D721Med (cell line): ENCODE results near the gene NEUROG2.

Source experiments
- DNase-seq: peaks from one replicate; pipeline ENCODE4 v3.0.0; 2011; ENCODE audit warnings: low spot score; ENCODE audit not compliant: insufficient read length
- FAIRE-seq: peaks from 2 replicates; lab custom pipeline; 2011; peaks lifted over from hg19 to GRCh38; lab: Jason Lieb, UNC
- TF ChIP-seq, protein P1 (sequence below): IDR thresholded peaks from 2 replicates; pipeline ENCODE4 v1.5.1; 2012; ENCODE audit warnings: mild to moderate bottlenecking, control low read depth; ENCODE audit not compliant: insufficient read depth; ENCODE audit errors: missing control alignments

The NEUROG2 gene

DNA sequence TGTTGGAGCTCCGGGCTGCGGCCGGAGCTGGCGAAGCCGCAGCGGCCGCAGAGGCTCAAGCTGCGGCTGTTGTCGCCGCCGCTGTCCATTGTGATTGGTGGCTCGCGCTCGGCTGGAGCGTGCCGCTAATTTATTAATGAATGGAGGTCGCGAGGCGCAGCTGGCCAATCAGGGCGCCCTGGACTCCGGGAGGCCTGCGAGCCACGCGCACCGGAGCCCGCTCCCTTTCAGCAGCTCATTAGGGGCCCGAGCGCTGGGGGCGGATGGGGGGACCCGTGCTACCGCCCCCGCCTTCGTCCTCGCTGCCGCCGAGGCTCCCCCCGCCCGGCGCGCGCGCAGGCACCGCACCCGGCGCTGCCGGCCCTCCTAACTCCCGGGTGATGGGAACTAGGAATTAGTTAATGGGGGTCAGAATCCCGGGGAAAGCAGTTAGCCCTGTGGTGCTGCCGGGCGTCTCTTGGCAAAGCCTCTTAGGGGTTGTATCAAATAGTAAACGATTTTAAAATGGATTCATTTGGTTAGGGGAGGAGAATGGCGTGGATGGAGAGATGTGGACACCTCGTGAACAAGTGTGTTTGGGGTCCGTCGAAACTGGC is 589 bp upstream of the NEUROG2 start:
- FAIRE-seq: no peak
- DNase-seq: peak; percentile 55

DNA sequence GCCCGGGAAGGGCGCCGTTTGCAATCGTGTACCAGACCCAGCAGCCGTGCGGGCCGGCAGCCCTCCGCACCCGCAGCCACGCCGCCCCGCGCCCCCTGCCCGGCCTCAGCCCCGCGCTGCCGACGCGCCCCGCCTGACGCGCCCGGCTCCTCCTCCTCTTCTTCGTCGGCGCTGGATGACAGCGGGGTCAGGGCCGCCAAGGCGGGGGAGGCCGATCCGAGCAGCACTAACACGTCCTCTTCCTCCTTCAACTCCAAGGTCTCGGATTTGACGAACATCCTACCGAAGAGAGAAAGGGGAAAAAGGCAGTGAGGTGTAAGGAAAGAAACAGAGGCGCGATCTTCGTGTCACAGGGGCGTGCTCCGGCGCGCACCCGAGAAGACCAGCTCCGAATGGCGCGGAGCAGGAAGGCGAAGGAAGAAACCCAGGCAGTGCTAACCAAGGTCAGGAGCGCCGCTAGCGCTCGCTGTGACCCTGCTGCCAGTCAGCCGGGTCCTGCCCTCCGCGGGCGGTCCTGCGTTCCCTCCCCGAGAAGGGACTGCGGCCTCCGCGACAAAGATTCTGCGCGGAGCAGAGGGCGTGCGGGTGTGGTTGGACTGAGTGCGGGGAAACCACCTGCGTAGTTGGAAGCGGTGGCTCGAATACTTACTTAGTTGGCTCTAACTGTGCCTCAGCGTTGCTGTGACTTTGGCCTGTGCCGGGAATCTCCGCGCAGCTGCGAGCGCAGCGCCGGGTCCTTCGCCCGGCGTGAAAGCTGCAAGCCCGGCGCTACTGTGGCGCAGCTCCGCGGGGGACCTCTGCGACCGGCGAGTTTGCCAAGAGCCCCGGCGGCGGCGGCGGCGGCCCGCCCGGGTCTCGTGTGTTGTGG is 548 bp downstream of the NEUROG2 start:
- DNase-seq (no peak), FAIRE-seq (no peak)
- TF ChIP-seq, protein P1, sequence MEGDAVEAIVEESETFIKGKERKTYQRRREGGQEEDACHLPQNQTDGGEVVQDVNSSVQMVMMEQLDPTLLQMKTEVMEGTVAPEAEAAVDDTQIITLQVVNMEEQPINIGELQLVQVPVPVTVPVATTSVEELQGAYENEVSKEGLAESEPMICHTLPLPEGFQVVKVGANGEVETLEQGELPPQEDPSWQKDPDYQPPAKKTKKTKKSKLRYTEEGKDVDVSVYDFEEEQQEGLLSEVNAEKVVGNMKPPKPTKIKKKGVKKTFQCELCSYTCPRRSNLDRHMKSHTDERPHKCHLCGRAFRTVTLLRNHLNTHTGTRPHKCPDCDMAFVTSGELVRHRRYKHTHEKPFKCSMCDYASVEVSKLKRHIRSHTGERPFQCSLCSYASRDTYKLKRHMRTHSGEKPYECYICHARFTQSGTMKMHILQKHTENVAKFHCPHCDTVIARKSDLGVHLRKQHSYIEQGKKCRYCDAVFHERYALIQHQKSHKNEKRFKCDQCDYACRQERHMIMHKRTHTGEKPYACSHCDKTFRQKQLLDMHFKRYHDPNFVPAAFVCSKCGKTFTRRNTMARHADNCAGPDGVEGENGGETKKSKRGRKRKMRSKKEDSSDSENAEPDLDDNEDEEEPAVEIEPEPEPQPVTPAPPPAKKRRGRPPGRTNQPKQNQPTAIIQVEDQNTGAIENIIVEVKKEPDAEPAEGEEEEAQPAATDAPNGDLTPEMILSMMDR: no peak

More for the DNA sequence above, 589 bp upstream of the NEUROG2 start:
- TF ChIP-seq, protein P1: no peak

- FAIRE-seq (no peak), DNase-seq (no peak)
Measured at GRCh38 chr4:112514647-112515197, 1.3 kb downstream of the NEUROG2 start.

DNA sequence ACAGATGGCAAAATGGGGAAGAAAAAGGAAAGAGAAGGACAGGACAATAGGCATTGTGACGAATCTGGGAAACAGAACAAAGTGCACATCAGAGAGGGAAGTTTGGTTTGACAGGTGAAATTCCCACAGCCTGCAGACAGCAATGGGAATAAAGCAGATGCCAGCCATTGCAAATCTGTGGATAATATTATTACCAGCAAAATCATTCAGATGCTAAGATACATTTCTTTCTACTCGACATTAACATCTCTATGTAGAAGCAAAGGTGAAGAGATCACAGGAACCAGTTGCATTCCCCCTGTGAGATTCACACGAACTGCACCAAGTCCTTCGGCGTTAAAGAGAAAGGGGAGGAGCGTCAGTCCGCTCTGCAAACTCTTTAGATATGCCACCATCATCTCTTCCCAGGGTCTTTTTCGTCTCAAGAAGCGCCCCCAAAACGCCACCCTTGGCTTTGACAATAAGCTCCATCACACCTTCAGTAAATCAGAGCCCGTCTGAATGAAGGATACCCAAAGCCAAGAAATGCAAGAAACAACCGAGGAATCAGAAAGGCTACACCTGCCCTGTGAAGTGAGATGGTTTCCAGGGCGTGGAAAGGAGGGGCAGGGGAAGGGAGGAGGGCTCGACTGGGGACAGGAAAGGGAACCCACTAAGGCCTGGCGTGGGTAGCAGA is 1.9 kb downstream of the NEUROG2 start:
- FAIRE-seq (no peak), DNase-seq (no peak)
- TF ChIP-seq, protein P1: no peak

More at GRCh38 chr4:112514647-112515197, 1.3 kb downstream of the NEUROG2 start:
- TF ChIP-seq, protein P1: no peak

DNA sequence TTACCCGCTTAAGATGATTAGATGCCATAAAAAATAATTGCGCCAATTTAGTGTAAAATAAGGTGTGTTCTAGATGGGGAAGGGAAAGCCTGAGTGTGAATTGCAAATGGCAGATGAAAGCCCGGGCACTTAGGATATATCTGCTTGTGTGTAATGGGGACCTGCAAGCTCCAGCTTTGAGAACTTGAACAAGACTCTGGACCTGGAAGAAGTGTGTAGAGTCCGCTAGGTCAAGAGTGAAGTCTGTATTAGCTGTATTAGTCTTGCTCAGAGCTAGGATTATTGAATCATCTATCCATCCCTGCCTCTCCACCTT is 4.2 kb downstream of the NEUROG2 start:
- TF ChIP-seq, protein P1: no peak
- no peak for FAIRE-seq
- DNase-seq: no peak

- FAIRE-seq (no peak), DNase-seq (no peak)
- TF ChIP-seq, protein P1: no peak
Measured at GRCh38 chr4:112511093-112511802, 4.7 kb downstream of the NEUROG2 start.
